ENCODE results near the gene SCMH1. TPM values are rescaled to one million over a fixed set of nuclear protein-coding genes. Genes with fewer than 3 reads are reported as not detected.

The SCMH1 gene
- total RNA-seq, 1 experiment from 2014 or later: 16.5 TPM

- no peak overlapping the region for H2BK15ac ChIP-seq (ENCODE audit: low read depth, low read length)
- H3K4ac ChIP-seq (ENCODE audit: low read depth, low read length): no peak overlapping the region
- Mint-ChIP-seq H3K27me3 (ENCODE audit: low read depth) (no peaks in the 10 kb centered on the region), H3K36me3 (ENCODE audit: insufficient read depth in 1 of 3, low read depth in 3 of 3) (peaks cover 0 to 9% (median 0%) of the 10 kb centered on the region in 3 experiments; a peak in 2 of 7 replicates), H3K4me3 (no peak overlapping the region), H3K27ac (no peak overlapping the region), H3K9me3 (no peaks in the 10 kb centered on the region), H3K4me1 (peaks cover 4 to 7% of the 10 kb centered on the region in 2 experiments; a peak in 3 of 4 replicates)
- no peaks in the 10 kb centered on the region for H3K23me2 ChIP-seq (ENCODE audit: insufficient read length, low read depth, low read length, poor library complexity, severe bottlenecking)
- no peak overlapping the region for H2BK12ac ChIP-seq (ENCODE audit: insufficient read length, low read depth, low read length)
- no peak overlapping the region for H3K56ac ChIP-seq (ENCODE audit: insufficient read length, low read depth, low read length)
- no peak overlapping the region for H4K8ac ChIP-seq (replicated peaks; ENCODE audit: insufficient read length, low read depth, low read length)
- no peak overlapping the region for H2AK5ac ChIP-seq (ENCODE audit: insufficient read length, low read length)
- H3K23ac ChIP-seq (ENCODE audit: insufficient read length, low read depth, low read length): no peak overlapping the region
- no peak for DNase-seq
- H3K14ac ChIP-seq (ENCODE audit: insufficient read depth, low read length): no peak overlapping the region
- no peak overlapping the region for H3T11ph ChIP-seq (ENCODE audit: low read length)
- H2BK20ac ChIP-seq (ENCODE audit: low read depth, low read length, poor library complexity, severe bottlenecking): no peak overlapping the region
- H3K18ac ChIP-seq (ENCODE audit: insufficient read length, low read depth, low read length): no peak overlapping the region
- H4K5ac ChIP-seq (ENCODE audit: insufficient read length, low read depth, low read length): no peak overlapping the region
- no peak overlapping the region for H2BK120ac ChIP-seq (ENCODE audit: low read depth, low read length, poor library complexity, severe bottlenecking)
- H3K27me3 ChIP-seq (ENCODE audit: insufficient read depth, low read length): no peaks in the 10 kb centered on the region
- no peaks in the 10 kb centered on the region for H3K9me3 ChIP-seq (ENCODE audit: control insufficient read depth, low read depth, low read length)
- H3K4me1 ChIP-seq (ENCODE audit: insufficient read depth, low read length): no peaks in the 10 kb centered on the region
- no peaks in the 10 kb centered on the region for H3K79me1 ChIP-seq (ENCODE audit: insufficient read depth, low read depth, low read length, poor library complexity, severe bottlenecking)
- no peak overlapping the region for H3K27ac ChIP-seq (ENCODE audit: insufficient read length, low read depth, low read length)
- no peak overlapping the region for H2BK5ac ChIP-seq (ENCODE audit: insufficient read length, low read length)
- no peaks in the 10 kb centered on the region for H4K20me1 ChIP-seq (ENCODE audit: control insufficient read depth, insufficient read depth, insufficient read length)
- no peak overlapping the region for H3K4me2 ChIP-seq (ENCODE audit: insufficient read depth, insufficient read length, low read length)
- no CpG with 5 or more reads among the region's 4 CpGs for WGBS (ENCODE audit: extremely low coverage, insufficient read length, low lambda C conversion rate)
- H2AFZ ChIP-seq (ENCODE audit: low read length): no peak overlapping the region
- H3K9ac ChIP-seq (ENCODE audit: extremely low read depth, insufficient read length, low read length): no peak overlapping the region
- no peak overlapping the region for H4K91ac ChIP-seq (ENCODE audit: insufficient read length, low read depth, low read length)
- no peak for TF ChIP-seq CTCF (conservative IDR thresholded peaks at IDR 0.05)
- no peaks in the 10 kb centered on the region for H3K79me2 ChIP-seq (ENCODE audit: insufficient read depth, low read length)
Observed at GRCh38 chr1:41109310-41110197, 132.6 kb downstream of the SCMH1 start.

All from H9 (cell line).